ENCODE results near the gene OR5H6. TPM values are rescaled to one million over a fixed set of nuclear protein-coding genes. Genes with fewer than 3 reads are reported as not detected.

OR5H6 gene
- polyA plus RNA-seq, 2 donors: not detected

DNA sequence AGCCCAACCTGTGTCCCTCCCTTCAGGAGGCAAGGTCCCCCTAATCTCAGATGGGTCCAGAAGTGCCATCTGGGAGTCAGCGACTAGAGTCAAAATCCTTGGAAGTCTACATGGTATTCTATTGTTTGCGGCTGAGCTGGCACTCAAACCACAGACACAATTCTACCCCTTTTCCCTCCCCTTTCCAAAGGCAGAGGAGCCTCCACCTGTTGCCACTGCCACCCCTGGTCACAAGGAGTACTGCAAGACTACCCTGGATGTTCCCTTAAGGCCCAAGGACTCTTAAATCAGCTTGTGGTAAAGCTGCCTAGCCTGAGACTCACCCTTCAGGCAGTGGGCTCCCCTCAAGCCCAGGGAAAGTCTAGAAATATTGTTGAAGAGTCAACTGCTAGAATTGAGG is 4.3 kb upstream of the OR5H6 start:
- Histone ChIP-seq H3K4me1 (ENCODE audit: control insufficient read depth in 2 of 2, insufficient read depth in 2 of 2, low read length in 1 of 2) (no peaks in the 10 kb centered on the region), H3K9me3 (ENCODE audit: control insufficient read depth in 2 of 2, insufficient read depth in 1 of 2, low read depth in 1 of 2, low read length in 1 of 2) (no peaks in the 10 kb centered on the region), H3K4me3 (ENCODE audit: low read depth in 1 of 2, low read length in 2 of 2) (no peak overlapping the region), H3K27ac (ENCODE audit: low read depth in 2 of 2, low read length in 1 of 2) (no peak overlapping the region), H3K36me3 (ENCODE audit: control insufficient read depth in 2 of 2, insufficient read depth in 2 of 2, low read length in 1 of 2) (no peaks in the 10 kb centered on the region), H3K27me3 (ENCODE audit: control insufficient read depth in 1 of 2, insufficient read depth in 2 of 2, low read length in 2 of 2) (no peaks in the 10 kb centered on the region)
- WGBS, 2 donors: 52 to 84% methylated on average over 2 of the region's 2 CpGs

DNA sequence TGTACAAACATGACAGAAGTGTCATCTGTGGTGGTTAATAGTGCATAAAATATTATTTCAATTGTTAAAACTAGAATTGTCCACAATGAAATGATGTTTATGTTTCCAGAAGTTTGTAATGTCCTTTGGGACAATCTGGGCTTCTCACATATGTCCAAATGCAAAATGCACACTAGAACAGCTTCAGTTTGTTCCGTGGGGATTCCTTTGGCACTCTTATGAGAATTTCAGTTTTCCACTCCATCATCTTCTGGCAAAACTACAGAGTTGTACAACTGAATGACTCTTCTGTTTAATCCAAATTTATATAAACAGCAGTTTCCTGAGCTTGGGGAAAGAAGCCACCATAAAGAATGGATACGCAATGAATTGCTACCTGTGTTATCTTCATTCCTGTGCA is 2.0 kb upstream of the OR5H6 start:
- Histone ChIP-seq H3K36me3 (ENCODE audit: control insufficient read depth in 2 of 2, insufficient read depth in 2 of 2, low read length in 1 of 2) (no peaks in the 10 kb centered on the region), H3K27me3 (ENCODE audit: control insufficient read depth in 1 of 2, insufficient read depth in 2 of 2, low read length in 2 of 2) (no peaks in the 10 kb centered on the region), H3K9me3 (ENCODE audit: control insufficient read depth in 2 of 2, insufficient read depth in 1 of 2, low read depth in 1 of 2, low read length in 1 of 2) (no peaks in the 10 kb centered on the region), H3K4me1 (ENCODE audit: control insufficient read depth in 2 of 2, insufficient read depth in 2 of 2, low read length in 1 of 2) (no peaks in the 10 kb centered on the region), H3K27ac (ENCODE audit: low read depth in 2 of 2, low read length in 1 of 2) (no peak overlapping the region), H3K4me3 (ENCODE audit: low read depth in 1 of 2, low read length in 2 of 2) (no peak overlapping the region)
- WGBS, 2 donors: 62 to 69% methylated on average over 2 of the region's 2 CpGs

DNA sequence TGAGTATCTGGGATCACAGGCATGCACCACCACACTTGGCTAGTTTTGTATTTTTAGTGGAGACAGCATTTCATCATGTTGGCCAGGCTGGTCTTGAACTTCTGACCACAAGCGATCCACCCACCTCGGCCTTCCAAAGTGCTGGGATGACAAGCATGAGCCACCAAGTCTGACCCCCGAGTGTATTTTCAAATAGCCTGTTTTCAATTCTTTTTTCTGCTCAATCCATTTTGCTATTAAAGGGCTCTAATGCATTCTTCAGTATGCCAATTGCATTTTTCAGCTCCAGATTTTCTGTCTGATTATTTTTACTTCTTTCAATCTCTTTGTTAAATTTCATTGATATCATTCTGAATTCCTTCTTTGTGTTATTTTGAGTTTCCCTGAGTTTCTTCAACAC is 5.8 kb downstream of the OR5H6 start:
- H3K9me3 ChIP-seq (ENCODE audit: control insufficient read depth in 2 of 2, insufficient read depth in 1 of 2, low read depth in 1 of 2, low read length in 1 of 2): peaks cover 0 to 2% of the 10 kb centered on the region in 2 donors
- no peaks in the 10 kb centered on the region for H3K36me3 ChIP-seq (ENCODE audit: control insufficient read depth in 2 of 2, insufficient read depth in 2 of 2, low read length in 1 of 2)
- no peaks in the 10 kb centered on the region for H3K4me1 ChIP-seq (ENCODE audit: control insufficient read depth in 2 of 2, insufficient read depth in 2 of 2, low read length in 1 of 2)
- 77 to 82% methylated on average over 3 of the region's 3 CpGs for WGBS, 2 donors
- H3K4me3 ChIP-seq (ENCODE audit: low read depth in 1 of 2, low read length in 2 of 2): no peak overlapping the region
- no peaks in the 10 kb centered on the region for H3K27me3 ChIP-seq (ENCODE audit: control insufficient read depth in 1 of 2, insufficient read depth in 2 of 2, low read length in 2 of 2)
- no peak overlapping the region for H3K27ac ChIP-seq (ENCODE audit: low read depth in 2 of 2, low read length in 1 of 2)

DNA sequence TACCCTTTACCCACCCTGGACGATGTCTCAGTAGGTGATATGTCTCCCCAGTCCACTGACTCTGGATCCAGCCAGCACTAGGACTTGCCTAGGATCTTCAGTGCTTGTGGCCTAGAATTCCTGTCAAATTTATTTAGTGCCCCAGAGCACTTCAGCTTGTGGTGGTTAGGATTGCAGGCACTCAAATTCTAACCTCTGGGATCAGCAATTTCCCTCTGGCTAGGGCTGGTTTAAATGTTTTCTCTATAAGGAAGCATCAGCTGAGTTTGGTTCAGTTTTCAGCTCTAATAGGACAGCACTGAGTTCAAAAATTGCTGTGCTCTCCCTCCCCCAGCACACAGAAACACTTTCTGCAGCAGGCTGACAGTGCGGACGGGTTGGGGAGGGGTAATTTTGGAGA is 8.1 kb downstream of the OR5H6 start:
- Histone ChIP-seq H3K4me1 (ENCODE audit: control insufficient read depth in 2 of 2, insufficient read depth in 2 of 2, low read length in 1 of 2) (no peaks in the 10 kb centered on the region), H3K27ac (ENCODE audit: low read depth in 2 of 2, low read length in 1 of 2) (no peak overlapping the region), H3K27me3 (ENCODE audit: control insufficient read depth in 1 of 2, insufficient read depth in 2 of 2, low read length in 2 of 2) (no peaks in the 10 kb centered on the region), H3K9me3 (ENCODE audit: control insufficient read depth in 2 of 2, insufficient read depth in 1 of 2, low read depth in 1 of 2, low read length in 1 of 2) (peaks cover 0 to 2% of the 10 kb centered on the region in 2 donors), H3K36me3 (ENCODE audit: control insufficient read depth in 2 of 2, insufficient read depth in 2 of 2, low read length in 1 of 2) (no peaks in the 10 kb centered on the region), H3K4me3 (ENCODE audit: low read depth in 1 of 2, low read length in 2 of 2) (no peak overlapping the region)
- 72 to 78% methylated on average over 3 of the region's 3 CpGs for WGBS, 2 donors

DNA sequence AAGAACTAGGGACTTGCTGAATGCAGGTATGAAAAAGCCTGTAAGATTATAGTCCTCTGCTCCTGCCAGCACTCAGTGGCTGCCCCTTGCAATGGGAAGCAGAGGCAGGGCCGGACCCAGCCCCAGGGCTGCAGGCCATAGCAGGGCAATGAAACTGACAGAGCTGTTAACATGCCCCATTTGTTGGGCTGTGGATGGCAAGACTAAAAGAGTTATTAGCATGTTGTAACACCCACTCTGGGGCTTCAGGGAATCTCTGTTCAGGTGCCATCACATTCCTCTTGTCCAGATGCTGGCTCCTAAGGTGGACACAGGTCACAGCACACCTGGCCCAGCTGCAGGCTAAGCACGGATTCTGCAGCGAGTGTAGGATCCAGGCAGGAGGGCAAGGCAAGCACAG is 10.9 kb downstream of the OR5H6 start:
- Histone ChIP-seq H3K4me3 (ENCODE audit: low read depth in 1 of 2, low read length in 2 of 2) (no peak overlapping the region), H3K9me3 (ENCODE audit: control insufficient read depth in 2 of 2, insufficient read depth in 1 of 2, low read depth in 1 of 2, low read length in 1 of 2) (peaks cover 0 to 2% of the 10 kb centered on the region in 2 donors), H3K36me3 (ENCODE audit: control insufficient read depth in 2 of 2, insufficient read depth in 2 of 2, low read length in 1 of 2) (no peaks in the 10 kb centered on the region), H3K27ac (ENCODE audit: low read depth in 2 of 2, low read length in 1 of 2) (no peak overlapping the region), H3K27me3 (ENCODE audit: control insufficient read depth in 1 of 2, insufficient read depth in 2 of 2, low read length in 2 of 2) (no peaks in the 10 kb centered on the region), H3K4me1 (ENCODE audit: control insufficient read depth in 2 of 2, insufficient read depth in 2 of 2, low read length in 1 of 2) (no peaks in the 10 kb centered on the region)
- WGBS, 2 donors: 72 to 84% methylated on average over 3 of the region's 3 CpGs

DNA sequence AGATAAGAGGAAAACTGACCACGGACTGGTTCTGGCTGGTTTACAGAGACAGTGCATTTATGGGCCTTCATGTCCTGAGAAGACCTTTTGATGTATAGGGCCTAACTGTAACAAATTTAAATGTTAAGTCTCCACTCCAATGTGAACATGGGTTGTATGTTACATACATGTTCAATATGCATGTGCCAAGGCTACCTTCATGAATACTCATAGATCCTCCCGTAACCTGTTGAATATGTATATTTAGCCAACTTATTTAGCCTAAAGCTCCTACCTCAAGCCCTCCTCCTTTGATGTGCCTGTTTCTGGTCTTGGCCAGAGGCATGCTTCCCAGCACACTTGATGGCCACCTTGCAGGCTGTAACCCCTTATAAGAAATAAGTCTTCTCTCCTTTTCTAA is 18.2 kb downstream of the OR5H6 start, which contains the start of gene OR5H2:
Gene OR5H2, plus strand, starts transcription at position 301 of the 400 bp plus-strand sequence. CDS start 398 bp downstream, outside the sequence.
- no peaks in the 10 kb centered on the region for H3K9me3 ChIP-seq (ENCODE audit: control insufficient read depth in 2 of 2, insufficient read depth in 1 of 2, low read depth in 1 of 2, low read length in 1 of 2)
- no peak within 1 kb of the TSS for H3K4me3 ChIP-seq (ENCODE audit: low read depth in 1 of 2, low read length in 2 of 2)
- H3K36me3 ChIP-seq (ENCODE audit: control insufficient read depth in 2 of 2, insufficient read depth in 2 of 2, low read length in 1 of 2): no peaks in the 10 kb centered on the region
- no peaks in the 10 kb centered on the region for H3K4me1 ChIP-seq (ENCODE audit: control insufficient read depth in 2 of 2, insufficient read depth in 2 of 2, low read length in 1 of 2)
- H3K27ac ChIP-seq (ENCODE audit: low read depth in 2 of 2, low read length in 1 of 2): no peak within 1 kb of the TSS
- no peaks in the 10 kb centered on the region for H3K27me3 ChIP-seq (ENCODE audit: control insufficient read depth in 1 of 2, insufficient read depth in 2 of 2, low read length in 2 of 2)
- 62 to 66% methylated on average over 2 of the region's 2 CpGs for WGBS, 2 donors

DNA sequence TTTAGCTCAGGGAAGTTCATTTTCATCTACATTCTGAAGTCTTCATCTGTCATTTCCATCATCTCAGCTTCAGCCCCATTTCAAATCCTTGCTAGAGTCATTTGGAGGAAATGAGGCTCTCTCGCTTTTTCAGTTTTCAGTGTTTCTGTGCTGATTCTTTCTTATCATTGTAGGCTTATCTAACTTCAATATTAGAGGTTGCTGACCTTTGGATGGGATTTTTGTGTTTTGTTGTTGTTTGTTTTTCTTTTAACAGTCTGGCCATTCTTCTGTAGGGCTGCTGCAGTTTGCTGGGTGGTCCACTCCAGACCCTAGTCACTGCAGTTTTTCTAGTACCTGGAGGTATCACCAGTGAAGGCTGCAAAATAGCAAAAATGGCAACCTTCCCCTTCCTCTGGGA is 26.9 kb downstream of the OR5H6 start:
- H3K36me3 ChIP-seq (ENCODE audit: control insufficient read depth in 2 of 2, insufficient read depth in 2 of 2, low read length in 1 of 2): no peaks in the 10 kb centered on the region

DNA sequence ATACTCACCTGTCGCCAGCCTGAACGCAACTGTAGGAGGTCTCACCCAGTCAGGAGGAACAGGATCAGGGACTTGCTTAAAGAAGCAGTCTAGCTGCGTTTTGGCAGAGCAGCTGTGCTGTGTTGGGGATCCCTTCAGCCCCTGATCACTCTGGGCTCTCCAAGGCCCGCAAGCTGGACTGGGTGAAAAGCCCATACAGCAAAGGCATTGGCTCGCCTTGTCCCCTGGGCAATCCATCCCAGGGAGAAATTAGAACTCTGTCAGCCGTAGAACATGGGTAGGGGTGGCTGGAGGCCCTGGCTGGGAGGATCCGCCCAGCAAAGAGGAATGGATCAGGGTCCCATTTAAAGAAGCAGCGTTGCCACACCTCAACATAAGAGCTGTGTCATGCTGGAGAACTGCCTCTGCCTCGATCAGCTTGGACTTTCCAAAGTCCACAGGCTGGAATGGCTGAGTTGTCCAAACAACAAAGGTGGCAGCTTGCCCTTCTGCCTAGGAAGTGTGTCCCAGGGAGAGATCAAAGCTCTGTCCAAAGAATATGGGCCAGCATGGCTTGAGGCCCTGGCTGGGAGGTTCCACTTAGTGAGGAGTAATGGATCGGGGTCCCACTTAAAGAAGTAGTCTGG is 27.4 kb downstream of the OR5H6 start:
- WGBS, 2 donors: 71 to 77% methylated on average over 10 of the region's 10 CpGs
- no peak overlapping the region for H3K27ac ChIP-seq (ENCODE audit: low read depth in 2 of 2, low read length in 1 of 2)

More for the DNA sequence above, 26.9 kb downstream of the OR5H6 start:
- WGBS, 2 donors: 44 to 49% methylated on average over 1 of the region's 1 CpG
- no peak overlapping the region for H3K27ac ChIP-seq (ENCODE audit: low read depth in 2 of 2, low read length in 1 of 2)
- H3K27me3 ChIP-seq (ENCODE audit: control insufficient read depth in 1 of 2, insufficient read depth in 2 of 2, low read length in 2 of 2): no peaks in the 10 kb centered on the region
- H3K9me3 ChIP-seq (ENCODE audit: control insufficient read depth in 2 of 2, insufficient read depth in 1 of 2, low read depth in 1 of 2, low read length in 1 of 2): no peaks in the 10 kb centered on the region
- no peaks in the 10 kb centered on the region for H3K4me1 ChIP-seq (ENCODE audit: control insufficient read depth in 2 of 2, insufficient read depth in 2 of 2, low read length in 1 of 2)
- H3K4me3 ChIP-seq (ENCODE audit: low read depth in 1 of 2, low read length in 2 of 2): no peak overlapping the region

More for the DNA sequence above, 27.4 kb downstream of the OR5H6 start:
- H3K4me3 ChIP-seq (ENCODE audit: low read depth in 1 of 2, low read length in 2 of 2): no peak overlapping the region
- no peaks in the 10 kb centered on the region for H3K4me1 ChIP-seq (ENCODE audit: control insufficient read depth in 2 of 2, insufficient read depth in 2 of 2, low read length in 1 of 2)
- no peaks in the 10 kb centered on the region for H3K27me3 ChIP-seq (ENCODE audit: control insufficient read depth in 1 of 2, insufficient read depth in 2 of 2, low read length in 2 of 2)
- no peaks in the 10 kb centered on the region for H3K9me3 ChIP-seq (ENCODE audit: control insufficient read depth in 2 of 2, insufficient read depth in 1 of 2, low read depth in 1 of 2, low read length in 1 of 2)
- H3K36me3 ChIP-seq (ENCODE audit: control insufficient read depth in 2 of 2, insufficient read depth in 2 of 2, low read length in 1 of 2): no peaks in the 10 kb centered on the region
